H9 (cell line): ENCODE data around the gene MOV10L1. TPM values are rescaled to one million over a fixed set of nuclear protein-coding genes. Genes with fewer than 3 reads are reported as not detected.

Source experiments
- DNase-seq: peaks from one replicate; pipeline ENCODE4 v3.0.0-alpha.2; 2017
- H2AFZ ChIP-seq: one replicate; pipeline ENCODE4 v1.6.1; 2013; ENCODE audit warnings: mild to moderate bottlenecking, low read length, control low read depth, moderate library complexity
- H2AK5ac ChIP-seq: 2 replicates; pipeline ENCODE4 v1.6.1; 2013; ENCODE audit warnings: low read length, control low read depth, mixed read lengths; ENCODE audit not compliant: insufficient read length
- H2BK120ac ChIP-seq: one replicate; pipeline ENCODE4 v1.6.1; 2013; ENCODE audit warnings: low read depth, mild to moderate bottlenecking, low read length, control low read depth, inconsistent platforms; ENCODE audit not compliant: poor library complexity, severe bottlenecking
- H2BK12ac ChIP-seq: 2 replicates; pipeline ENCODE4 v1.6.1; 2013; ENCODE audit warnings: low read length, control low read depth, mixed read lengths, low read depth; ENCODE audit not compliant: insufficient read length
- H2BK15ac ChIP-seq: 2 replicates; pipeline ENCODE4 v1.6.1; 2013; ENCODE audit warnings: low read depth, low read length, control low read depth
- H2BK20ac ChIP-seq: one replicate; pipeline ENCODE4 v1.6.1; 2013; ENCODE audit warnings: low read depth, mild to moderate bottlenecking, low read length, control low read depth, inconsistent platforms; ENCODE audit not compliant: poor library complexity, severe bottlenecking
- H2BK5ac ChIP-seq: 2 replicates; pipeline ENCODE4 v1.6.1; 2013; ENCODE audit warnings: low read length, control low read depth, mixed read lengths; ENCODE audit not compliant: insufficient read length
- H3K14ac ChIP-seq: 2 replicates; pipeline ENCODE4 v1.6.1; 2013; ENCODE audit warnings: low read length, control low read depth; ENCODE audit not compliant: insufficient read depth
- H3K18ac ChIP-seq: 2 replicates; pipeline ENCODE4 v1.6.1; 2013; ENCODE audit warnings: low read depth, mild to moderate bottlenecking, mixed read lengths, low read length, control low read depth; ENCODE audit not compliant: insufficient read length
- H3K23ac ChIP-seq: 2 replicates; pipeline ENCODE4 v1.6.1; 2013; ENCODE audit warnings: low read length, control low read depth, mixed read lengths, low read depth; ENCODE audit not compliant: insufficient read length
- H3K23me2 ChIP-seq: 2 replicates; pipeline ENCODE4 v1.6.1; 2013; ENCODE audit warnings: low read depth, mild to moderate bottlenecking, mixed read lengths, low read length, control low read depth; ENCODE audit not compliant: insufficient read length, poor library complexity, severe bottlenecking
- H3K27ac ChIP-seq: 2 replicates; pipeline ENCODE4 v1.5.1; 2013; ENCODE audit warnings: low read length, control low read depth, mixed read lengths, low read depth; ENCODE audit not compliant: insufficient read length
- H3K27me3 ChIP-seq: 2 replicates; pipeline ENCODE4 v1.6.1; 2013; ENCODE audit warnings: low read length, control low read depth, inconsistent platforms; ENCODE audit not compliant: insufficient read depth
- H3K4ac ChIP-seq: 2 replicates; pipeline ENCODE4 v1.6.1; 2013; ENCODE audit warnings: low read depth, mild to moderate bottlenecking, control low read depth, inconsistent platforms, low read length, moderate library complexity
- H3K4me1 ChIP-seq: 2 replicates; pipeline ENCODE4 v1.6.1; 2013; ENCODE audit warnings: low read length, control low read depth, inconsistent platforms; ENCODE audit not compliant: insufficient read depth
- H3K4me2 ChIP-seq: 2 replicates; pipeline ENCODE4 v1.6.1; 2013; ENCODE audit warnings: low read length, control low read depth, mixed read lengths; ENCODE audit not compliant: insufficient read length, insufficient read depth
- H3K56ac ChIP-seq: 2 replicates; pipeline ENCODE4 v1.6.1; 2013; ENCODE audit warnings: low read depth, mild to moderate bottlenecking, mixed read lengths, low read length, control low read depth; ENCODE audit not compliant: insufficient read length
- H3K79me1 ChIP-seq: 2 replicates; pipeline ENCODE4 v1.6.1; 2013; ENCODE audit warnings: low read depth, mild to moderate bottlenecking, moderate library complexity, low read length, control low read depth, inconsistent platforms; ENCODE audit not compliant: insufficient read depth, poor library complexity, severe bottlenecking
- H3K79me2 ChIP-seq: 2 replicates; pipeline ENCODE4 v1.6.1; 2013; ENCODE audit warnings: low read length, control low read depth, inconsistent platforms; ENCODE audit not compliant: insufficient read depth
- H3K9ac ChIP-seq: 2 replicates; pipeline ENCODE4 v1.6.1; 2013; ENCODE audit warnings: low read length, control low read depth, mixed read lengths; ENCODE audit not compliant: insufficient read length; ENCODE audit errors: extremely low read depth
- H3K9me3 ChIP-seq: one replicate; pipeline ENCODE4 v1.6.1; 2013; ENCODE audit warnings: low read depth, low read length, inconsistent platforms; ENCODE audit not compliant: control insufficient read depth
- H3T11ph ChIP-seq: one replicate; pipeline ENCODE4 v1.6.1; 2013; ENCODE audit warnings: mild to moderate bottlenecking, low read length, control low read depth, inconsistent platforms
- H4K20me1 ChIP-seq: one replicate; pipeline ENCODE4 v1.6.1; 2013; ENCODE audit not compliant: control insufficient read depth, insufficient read length, insufficient read depth
- H4K5ac ChIP-seq: 2 replicates; pipeline ENCODE4 v1.6.1; 2013; ENCODE audit warnings: low read depth, mild to moderate bottlenecking, mixed read lengths, low read length, control low read depth; ENCODE audit not compliant: insufficient read length
- H4K8ac ChIP-seq: replicated peaks from 2 replicates; pipeline ENCODE4 v1.6.1; 2013; ENCODE audit warnings: low read length, control low read depth, mixed read lengths, low read depth; ENCODE audit not compliant: insufficient read length
- H4K91ac ChIP-seq: 2 replicates; pipeline ENCODE4 v1.6.1; 2013; ENCODE audit warnings: low read depth, mild to moderate bottlenecking, moderate library complexity, mixed read lengths, low read length, control low read depth; ENCODE audit not compliant: insufficient read length
- H3K27ac Mint-ChIP-seq, 3 experiments: 2 replicates in 2 of 3; 3 replicates in 1 of 3; pipeline ENCODE4 v1.8.0; 2020 to 2021; ENCODE audit warnings: mixed read lengths in 3 of 3, mild to moderate bottlenecking in 1 of 3, moderate library complexity in 1 of 3
- H3K27me3 Mint-ChIP-seq: 2 replicates; pipeline ENCODE4 v1.8.0; 2021; ENCODE audit warnings: low read depth, mild to moderate bottlenecking, moderate library complexity, mixed read lengths
- H3K36me3 Mint-ChIP-seq, 3 experiments: 2 replicates in 2 of 3; 3 replicates in 1 of 3; pipeline ENCODE4 v1.8.0; 2020 to 2021; ENCODE audit warnings: low read depth in 3 of 3, mixed read lengths in 3 of 3; ENCODE audit not compliant: insufficient read depth in 1 of 3
- H3K4me1 Mint-ChIP-seq, 2 experiments: 2 replicates each; pipeline ENCODE4 v1.8.0; 2020; ENCODE audit warnings: mixed read lengths in 2 of 2
- H3K4me3 Mint-ChIP-seq, 2 experiments: 2 replicates in 1 of 2; 3 replicates in 1 of 2; pipeline ENCODE4 v1.8.0; 2020 to 2021; ENCODE audit warnings: mild to moderate bottlenecking in 2 of 2, mixed read lengths in 2 of 2, moderate library complexity in 1 of 2
- H3K9me3 Mint-ChIP-seq, 2 experiments: 2 replicates in 1 of 2; 3 replicates in 1 of 2; pipeline ENCODE4 v1.8.0; 2020; ENCODE audit warnings: mild to moderate bottlenecking in 2 of 2, mixed read lengths in 2 of 2, moderate library complexity in 1 of 2
- WGBS: extraction: QIAGEN DNeasy Blood & Tissue Kit; methylation state at CpG from one replicate; pipeline ENCODE4 v1.1.7; 2013; ENCODE audit warnings: missing lambda C conversion rate, low lambda C conversion rate, mixed read lengths; ENCODE audit not compliant: insufficient read length; ENCODE audit errors: extremely low coverage; 5-methylcytosine and 5-hydroxymethylcytosine counted together
- total RNA-seq: library from RNA; stranded (reverse); gene quantifications from 2 replicates; pipeline ENCODE4 v1.2.1, GENCODE V29; 2021
- TF ChIP-seq, protein P1 (sequence below): fragments of 200-600 bp; sonication (generic); conservative IDR thresholded peaks from 3 replicates; pipeline ENCODE4 v1.8.0; 2021; ENCODE audit warnings: antibody characterized with exemption, mild to moderate bottlenecking

MOV10L1 gene
- total RNA-seq, 1 experiment from 2014 or later, result not detected

DNA sequence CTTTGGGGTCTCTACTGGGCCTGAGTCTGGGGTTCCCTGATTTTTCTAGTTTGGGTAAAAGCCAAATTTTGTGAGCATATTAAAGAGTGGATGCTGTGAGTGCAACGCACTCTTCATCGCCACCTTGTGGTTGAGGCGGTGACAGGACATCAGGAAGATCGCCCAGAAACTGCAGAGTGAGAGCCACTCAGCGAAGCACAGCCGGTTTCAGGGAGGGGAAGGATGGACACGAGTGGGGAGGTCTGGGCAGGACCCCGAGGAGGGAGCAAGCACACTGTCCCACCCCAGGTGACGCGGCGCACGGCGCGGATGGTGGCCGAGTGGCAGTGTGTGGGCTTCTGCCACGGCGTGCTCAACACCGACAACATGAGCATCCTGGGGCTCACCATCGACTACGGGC is 120.1 kb downstream of the MOV10L1 start:
- H3T11ph ChIP-seq, result no peak overlapping the region
- H3K23me2 ChIP-seq, result no peaks in the 10 kb centered on the region
- no peaks in the 10 kb centered on the region for H3K4me1 ChIP-seq
- no peak overlapping the region for H3K14ac ChIP-seq
- no peak overlapping the region for H4K91ac ChIP-seq
- no peak overlapping the region for H4K5ac ChIP-seq
- H3K4me2 ChIP-seq, result no peak overlapping the region
- H3K36me3 Mint-ChIP-seq, result peaks cover 26 to 65% (median 62%) of the 10 kb centered on the region in 3 experiments; a peak in 6 of 7 replicates
- no peak overlapping the region for H3K56ac ChIP-seq
- no peak overlapping the region for H3K18ac ChIP-seq
- H2AFZ ChIP-seq, result no peak overlapping the region
- no CpG with 5 or more reads among the region's 20 CpGs for WGBS
- peaks cover 0 to 8% of the 10 kb centered on the region in 2 experiments; a peak in 1 of 5 replicates for H3K9me3 Mint-ChIP-seq
- H3K27ac ChIP-seq, result no peak overlapping the region
- no peak overlapping the region for H2AK5ac ChIP-seq
- peaks cover 2% of the 10 kb centered on the region; the same call in 1 of the 2 replicates for H3K79me2 ChIP-seq
- no peak overlapping the region for H2BK5ac ChIP-seq
- no peak overlapping the region for H2BK15ac ChIP-seq
- no peaks in the 10 kb centered on the region for H3K9me3 ChIP-seq
- TF ChIP-seq, protein P1, sequence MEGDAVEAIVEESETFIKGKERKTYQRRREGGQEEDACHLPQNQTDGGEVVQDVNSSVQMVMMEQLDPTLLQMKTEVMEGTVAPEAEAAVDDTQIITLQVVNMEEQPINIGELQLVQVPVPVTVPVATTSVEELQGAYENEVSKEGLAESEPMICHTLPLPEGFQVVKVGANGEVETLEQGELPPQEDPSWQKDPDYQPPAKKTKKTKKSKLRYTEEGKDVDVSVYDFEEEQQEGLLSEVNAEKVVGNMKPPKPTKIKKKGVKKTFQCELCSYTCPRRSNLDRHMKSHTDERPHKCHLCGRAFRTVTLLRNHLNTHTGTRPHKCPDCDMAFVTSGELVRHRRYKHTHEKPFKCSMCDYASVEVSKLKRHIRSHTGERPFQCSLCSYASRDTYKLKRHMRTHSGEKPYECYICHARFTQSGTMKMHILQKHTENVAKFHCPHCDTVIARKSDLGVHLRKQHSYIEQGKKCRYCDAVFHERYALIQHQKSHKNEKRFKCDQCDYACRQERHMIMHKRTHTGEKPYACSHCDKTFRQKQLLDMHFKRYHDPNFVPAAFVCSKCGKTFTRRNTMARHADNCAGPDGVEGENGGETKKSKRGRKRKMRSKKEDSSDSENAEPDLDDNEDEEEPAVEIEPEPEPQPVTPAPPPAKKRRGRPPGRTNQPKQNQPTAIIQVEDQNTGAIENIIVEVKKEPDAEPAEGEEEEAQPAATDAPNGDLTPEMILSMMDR, result peak; percentile 90
- H3K4ac ChIP-seq, result no peak overlapping the region
- DNase-seq, result no peak
- no peak overlapping the region for H2BK20ac ChIP-seq
- peaks cover 2 to 6% of the 10 kb centered on the region in 2 experiments; a peak in 2 of 4 replicates for H3K4me1 Mint-ChIP-seq
- H3K23ac ChIP-seq, result no peak overlapping the region
- no peaks in the 10 kb centered on the region for H4K20me1 ChIP-seq
- no peak overlapping the region for H4K8ac ChIP-seq
- no peak overlapping the region for H2BK120ac ChIP-seq
- no peak overlapping the region for H3K9ac ChIP-seq
- H3K27me3 ChIP-seq, result no peaks in the 10 kb centered on the region
- H3K27me3 Mint-ChIP-seq, result no peaks in the 10 kb centered on the region
- no peak overlapping the region for H2BK12ac ChIP-seq
- no peaks in the 10 kb centered on the region for H3K79me1 ChIP-seq
- H3K27ac Mint-ChIP-seq, result no peak overlapping the region
- no peak overlapping the region; a peak in 1 of 5 replicates for H3K4me3 Mint-ChIP-seq
